Measurements from ENCODE around the gene AGTPBP1. TPM values are rescaled to one million over a fixed set of nuclear protein-coding genes. Genes with fewer than 3 reads are reported as not detected.

The AGTPBP1 gene
- polyA plus RNA-seq, 1 of the 3 experiments (the other 2 are of a cell fraction): 3.8 TPM

- no peaks in the 10 kb centered on the region for H3K4me1 ChIP-seq (ENCODE audit: control insufficient read depth in 1 of 2, insufficient read depth in 2 of 2, low read depth in 1 of 2, low read length in 1 of 2)
- H3K79me2 ChIP-seq (ENCODE audit: insufficient read depth): no peaks in the 10 kb centered on the region
- CTCF ChIA-PET: interaction anchor here (0.8 to 1.0 kb wide), 2 partner anchors 8 to 329 kb away, joined by 3 read pairs; no protein-coding TSS in a partner anchor
- no peaks in the 10 kb centered on the region for H3F3A ChIP-seq (replicated peaks; ENCODE audit: insufficient read depth)
- no peak overlapping the region for H3K27ac ChIP-seq (ENCODE audit: low read depth in 2 of 2, low read length in 1 of 2)
- no peaks in the 10 kb centered on the region for H4K20me1 ChIP-seq (ENCODE audit: insufficient read depth)
- POLR2A ChIA-PET: no interaction called here
- no peaks in the 10 kb centered on the region for H3K9me2 ChIP-seq
- H2AFZ ChIP-seq (ENCODE audit: low read depth): no peak overlapping the region
- WGBS (ENCODE audit: low lambda C conversion rate): 63% methylated on average over 4 of the region's 4 CpGs
- DNase-seq: no peak
- TF ChIP-seq JUND (IDR thresholded peaks at IDR 0.05) (no peak), MEF2A (IDR thresholded peaks at IDR 0.05; ENCODE audit: borderline replicate concordance, low read depth) (no peak), MAX (IDR thresholded peaks at IDR 0.05; ENCODE audit: low read depth) (no peak), GABPA (IDR thresholded peaks at IDR 0.05; ENCODE audit: low read depth) (no peak)
- H3K27me3 ChIP-seq (ENCODE audit: insufficient read depth): no peaks in the 10 kb centered on the region
- H3K9me3 ChIP-seq: no peaks in the 10 kb centered on the region
- no peak overlapping the region for H3K4me2 ChIP-seq
- H3K9ac ChIP-seq: no peak overlapping the region
- H3K4me3 ChIP-seq (ENCODE audit: low read depth in 2 of 2, low read length in 1 of 2): no peak overlapping the region
- H3K36me3 ChIP-seq (replicated peaks in 1 of 2; ENCODE audit: control insufficient read depth in 1 of 2, insufficient read depth in 2 of 2, low read length in 1 of 2): no peaks in the 10 kb centered on the region
Measured at GRCh38 chr9:85533538-85533937, 208.2 kb downstream of the AGTPBP1 start.

GRCh38 chr9:85530721-85531120 is 211.0 kb downstream of the AGTPBP1 start:
- no peak for DNase-seq
- H3F3A ChIP-seq (replicated peaks; ENCODE audit: insufficient read depth): no peaks in the 10 kb centered on the region
- no peaks in the 10 kb centered on the region for H4K20me1 ChIP-seq (ENCODE audit: insufficient read depth)
- 50% methylated on average over 5 of the region's 5 CpGs for WGBS (ENCODE audit: low lambda C conversion rate)
- TF ChIP-seq FOXM1 (IDR thresholded peaks at IDR 0.05; ENCODE audit: low read depth): no peak
- TF ChIP-seq GATA2 (CRISPR knock-in tag; IDR thresholded peaks at IDR 0.05): no peak
- no peak for TF ChIP-seq FOSL2 (IDR thresholded peaks at IDR 0.05; ENCODE audit: borderline replicate concordance, low read depth)
- no peak for TF ChIP-seq JUND (IDR thresholded peaks at IDR 0.05)
- TF ChIP-seq MXI1 (IDR thresholded peaks at IDR 0.05; ENCODE audit: low read depth, low read length): no peak
- TF ChIP-seq TEAD4 (IDR thresholded peaks at IDR 0.05; ENCODE audit: borderline replicate concordance, insufficient read depth): no peak
- no peak for TF ChIP-seq REST (IDR thresholded peaks at IDR 0.05; ENCODE audit: low read depth, low read length)
- no peak for TF ChIP-seq NRF1 (IDR thresholded peaks at IDR 0.05; ENCODE audit: low read depth, low read length)
- TF ChIP-seq YY1 (IDR thresholded peaks at IDR 0.05; ENCODE audit: low read depth): no peak
- no peak for TF ChIP-seq POLR2AphosphoS5 (IDR thresholded peaks at IDR 0.05; ENCODE audit: low read depth, low read length)
- no peak for TF ChIP-seq MAX (IDR thresholded peaks at IDR 0.05; ENCODE audit: low read depth)
- TF ChIP-seq RAD21 (IDR thresholded peaks at IDR 0.05; ENCODE audit: low read length): no peak
- TF ChIP-seq TCF12 (IDR thresholded peaks at IDR 0.05): no peak
- TF ChIP-seq PBX3 (IDR thresholded peaks at IDR 0.05): no peak
- no peak for TF ChIP-seq USF2 (IDR thresholded peaks at IDR 0.05; ENCODE audit: borderline replicate concordance, low read depth, low read length)
- TF ChIP-seq TAF1 (IDR thresholded peaks at IDR 0.05; ENCODE audit: borderline replicate concordance, low read depth, low read length): no peak
- TF ChIP-seq RXRA (IDR thresholded peaks at IDR 0.05; ENCODE audit: borderline replicate concordance, low read depth): no peak
- H2AFZ ChIP-seq (ENCODE audit: low read depth): no peak overlapping the region
- H3K4me1 ChIP-seq (ENCODE audit: control insufficient read depth in 1 of 2, insufficient read depth in 2 of 2, low read depth in 1 of 2, low read length in 1 of 2): no peaks in the 10 kb centered on the region; a peak in 1 of 4 replicates
- POLR2A ChIA-PET: no interaction called here
- no peaks in the 10 kb centered on the region for H3K9me3 ChIP-seq
- H3K4me2 ChIP-seq: no peak overlapping the region
- no peaks in the 10 kb centered on the region for H3K27me3 ChIP-seq (ENCODE audit: insufficient read depth)
- no peaks in the 10 kb centered on the region for H3K79me2 ChIP-seq (ENCODE audit: insufficient read depth)
- H3K9me2 ChIP-seq: no peaks in the 10 kb centered on the region
- CTCF ChIA-PET: no interaction called here
- no peaks in the 10 kb centered on the region for H3K36me3 ChIP-seq (replicated peaks in 1 of 2; ENCODE audit: control insufficient read depth in 1 of 2, insufficient read depth in 2 of 2, low read length in 1 of 2)
- no peak overlapping the region for H3K4me3 ChIP-seq (ENCODE audit: low read depth in 2 of 2, low read length in 1 of 2)
- H3K9ac ChIP-seq: no peak overlapping the region
- H3K27ac ChIP-seq (ENCODE audit: low read depth in 2 of 2, low read length in 1 of 2): no peak overlapping the region

Data from SK-N-SH (cell line).